Islet of Langerhans (tissue), 1 donor: ENCODE data around the gene BOC.

ENCODE experiments used
- FAIRE-seq: peaks from one replicate; lab custom pipeline; 2011; peaks lifted over from hg19 to GRCh38; lab: Jason Lieb, UNC

Gene BOC

DNA sequence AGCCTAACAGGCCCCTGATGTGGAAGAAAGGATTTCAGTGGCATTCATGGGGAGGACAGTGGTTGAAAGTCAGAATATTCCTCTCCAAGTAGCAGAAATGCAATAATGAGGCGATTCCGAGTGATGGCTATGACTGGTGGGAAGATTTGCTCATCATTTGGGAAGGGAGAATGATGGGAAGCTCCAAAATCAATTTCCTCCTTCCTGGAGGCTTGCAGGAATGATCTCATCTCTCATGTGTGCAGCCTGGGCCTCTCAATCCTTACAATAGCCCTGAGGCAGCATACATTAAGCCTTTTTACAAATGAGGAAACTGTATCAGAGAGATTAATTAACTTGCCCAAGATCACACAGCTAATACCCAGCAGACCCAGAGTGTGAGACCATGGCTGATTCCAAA, 58.7 kb downstream of the BOC start:
- FAIRE-seq = no peak

DNA sequence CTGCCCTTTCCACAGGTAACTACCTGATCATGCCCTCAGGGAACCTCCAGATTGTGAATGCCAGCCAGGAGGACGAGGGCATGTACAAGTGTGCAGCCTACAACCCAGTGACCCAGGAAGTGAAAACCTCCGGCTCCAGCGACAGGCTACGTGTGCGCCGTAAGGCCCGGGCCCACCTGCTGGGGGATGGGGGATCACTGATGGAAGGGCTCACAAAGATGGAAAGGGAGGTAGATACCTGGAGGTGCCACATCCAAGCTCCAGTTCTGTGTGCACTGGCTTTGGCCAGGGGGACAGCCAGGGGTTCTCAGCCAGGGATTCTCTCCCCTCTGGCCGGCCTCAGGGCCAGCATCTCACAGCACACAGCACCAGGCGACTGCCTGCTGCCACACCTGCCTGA, 59.4 kb downstream of the BOC start:
- FAIRE-seq = no peak

DNA sequence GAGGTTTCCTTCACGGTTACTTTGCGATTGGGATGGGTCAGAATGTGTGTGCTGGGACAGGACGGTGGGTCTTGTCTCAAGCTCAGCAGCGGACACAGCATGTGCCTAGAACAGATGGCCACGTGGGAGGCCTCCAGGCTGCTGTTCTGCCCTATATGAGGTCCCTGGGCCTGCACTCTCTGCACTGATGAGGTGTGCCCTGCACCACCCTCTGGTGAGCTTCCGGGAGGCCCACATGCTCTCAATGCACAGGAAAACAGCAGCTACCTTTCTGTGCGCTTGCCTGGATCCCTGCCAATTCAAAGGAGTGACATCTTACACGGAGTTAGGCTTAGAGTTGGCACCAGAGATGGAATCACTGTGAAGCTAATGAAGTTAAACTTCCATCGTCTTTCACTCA, 59.8 kb downstream of the BOC start:
- FAIRE-seq = no peak

DNA sequence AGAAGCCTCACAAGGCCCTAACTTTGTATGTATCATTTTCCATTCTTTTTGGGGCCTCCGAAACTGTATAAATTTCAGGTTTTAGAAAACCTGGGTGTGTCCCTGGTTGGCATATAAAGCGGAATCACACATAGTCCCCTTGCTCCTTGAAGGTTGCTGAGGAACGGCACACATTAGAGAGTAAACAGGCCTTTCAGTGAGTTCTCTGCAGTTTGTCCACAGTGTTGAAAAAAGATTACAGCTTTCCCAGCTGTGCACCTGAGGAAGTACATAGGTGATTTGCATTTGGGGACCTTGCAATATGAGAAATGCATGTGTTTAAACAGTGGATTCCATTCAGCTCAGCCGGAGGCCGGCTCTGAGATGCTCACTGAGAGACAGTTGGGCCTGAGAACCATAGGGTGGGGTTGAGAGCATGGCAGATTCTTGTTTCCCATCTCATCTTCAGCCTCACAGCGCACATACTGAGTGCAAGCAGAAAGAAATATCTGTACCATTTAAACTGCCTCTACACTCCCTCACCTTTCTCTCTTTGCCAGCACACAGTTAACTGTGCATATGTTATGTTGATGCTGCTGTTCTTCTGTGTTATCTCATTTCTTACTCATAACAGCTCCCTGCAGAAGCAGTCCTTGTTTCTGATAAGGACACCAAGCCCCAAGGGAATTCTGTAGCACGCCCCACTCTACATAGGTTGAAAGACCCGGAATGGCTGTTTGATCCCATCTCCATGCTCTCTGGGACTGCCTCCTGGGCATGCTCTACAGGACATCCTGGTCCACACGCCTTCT, 60.4 kb downstream of the BOC start:
- peak; percentile 98 for FAIRE-seq

DNA sequence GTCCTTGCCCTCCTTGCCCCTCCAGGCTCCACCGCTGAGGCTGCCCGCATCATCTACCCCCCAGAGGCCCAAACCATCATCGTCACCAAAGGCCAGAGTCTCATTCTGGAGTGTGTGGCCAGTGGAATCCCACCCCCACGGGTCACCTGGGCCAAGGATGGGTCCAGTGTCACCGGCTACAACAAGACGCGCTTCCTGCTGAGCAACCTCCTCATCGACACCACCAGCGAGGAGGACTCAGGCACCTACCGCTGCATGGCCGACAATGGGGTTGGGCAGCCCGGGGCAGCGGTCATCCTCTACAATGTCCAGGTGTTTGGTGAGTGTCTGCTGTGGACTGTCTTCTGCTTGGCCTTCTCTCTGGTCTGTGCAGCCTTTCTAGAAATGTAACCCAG, 61.0 kb downstream of the BOC start:
- FAIRE-seq = no peak

DNA sequence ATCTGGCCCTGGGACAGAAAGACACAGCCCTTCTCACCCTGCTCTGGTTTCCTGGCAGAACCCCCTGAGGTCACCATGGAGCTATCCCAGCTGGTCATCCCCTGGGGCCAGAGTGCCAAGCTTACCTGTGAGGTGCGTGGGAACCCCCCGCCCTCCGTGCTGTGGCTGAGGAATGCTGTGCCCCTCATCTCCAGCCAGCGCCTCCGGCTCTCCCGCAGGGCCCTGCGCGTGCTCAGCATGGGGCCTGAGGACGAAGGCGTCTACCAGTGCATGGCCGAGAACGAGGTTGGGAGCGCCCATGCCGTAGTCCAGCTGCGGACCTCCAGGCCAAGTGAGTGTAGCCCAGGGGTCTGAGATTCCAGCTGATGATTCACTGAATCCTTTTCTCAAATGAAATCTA, 61.7 kb downstream of the BOC start:
- no peak for FAIRE-seq

DNA sequence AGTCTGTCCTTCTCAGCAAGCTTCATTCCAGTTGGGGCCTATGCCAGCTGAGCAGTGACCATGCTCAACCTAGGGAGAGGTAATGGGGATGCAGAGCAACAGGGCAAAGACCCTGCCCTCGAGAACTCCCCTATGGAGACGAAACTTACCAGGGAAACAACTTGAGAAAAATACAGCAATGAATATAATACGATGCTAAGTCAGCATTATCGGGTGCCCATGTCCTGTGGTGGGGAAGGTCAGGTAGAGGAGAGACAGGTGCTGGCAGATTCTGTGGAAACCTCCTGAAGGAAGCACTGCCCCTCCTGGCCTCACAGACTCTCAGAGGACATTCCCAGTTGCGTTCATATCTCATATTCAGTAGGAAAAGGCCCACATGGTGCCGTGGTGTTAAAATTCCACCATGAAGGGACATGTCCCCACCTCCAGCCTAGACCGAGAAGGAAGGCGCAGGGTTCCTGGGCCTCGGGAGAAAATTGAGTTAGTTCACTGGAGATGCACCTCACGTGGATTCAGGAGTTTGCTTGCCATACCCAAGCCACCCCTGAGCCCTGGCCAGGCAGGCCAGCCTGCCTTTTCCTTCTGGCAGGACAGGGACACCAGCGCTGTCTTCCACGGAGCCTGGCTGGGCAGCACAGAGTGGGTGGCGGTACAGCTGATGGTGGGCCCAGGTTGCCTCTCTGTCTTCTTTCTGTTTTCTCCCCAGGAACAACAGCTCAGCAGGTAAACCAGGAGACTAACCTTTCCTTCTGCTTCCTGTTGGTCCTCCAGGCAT, 62.4 kb downstream of the BOC start:
- no peak for FAIRE-seq

DNA sequence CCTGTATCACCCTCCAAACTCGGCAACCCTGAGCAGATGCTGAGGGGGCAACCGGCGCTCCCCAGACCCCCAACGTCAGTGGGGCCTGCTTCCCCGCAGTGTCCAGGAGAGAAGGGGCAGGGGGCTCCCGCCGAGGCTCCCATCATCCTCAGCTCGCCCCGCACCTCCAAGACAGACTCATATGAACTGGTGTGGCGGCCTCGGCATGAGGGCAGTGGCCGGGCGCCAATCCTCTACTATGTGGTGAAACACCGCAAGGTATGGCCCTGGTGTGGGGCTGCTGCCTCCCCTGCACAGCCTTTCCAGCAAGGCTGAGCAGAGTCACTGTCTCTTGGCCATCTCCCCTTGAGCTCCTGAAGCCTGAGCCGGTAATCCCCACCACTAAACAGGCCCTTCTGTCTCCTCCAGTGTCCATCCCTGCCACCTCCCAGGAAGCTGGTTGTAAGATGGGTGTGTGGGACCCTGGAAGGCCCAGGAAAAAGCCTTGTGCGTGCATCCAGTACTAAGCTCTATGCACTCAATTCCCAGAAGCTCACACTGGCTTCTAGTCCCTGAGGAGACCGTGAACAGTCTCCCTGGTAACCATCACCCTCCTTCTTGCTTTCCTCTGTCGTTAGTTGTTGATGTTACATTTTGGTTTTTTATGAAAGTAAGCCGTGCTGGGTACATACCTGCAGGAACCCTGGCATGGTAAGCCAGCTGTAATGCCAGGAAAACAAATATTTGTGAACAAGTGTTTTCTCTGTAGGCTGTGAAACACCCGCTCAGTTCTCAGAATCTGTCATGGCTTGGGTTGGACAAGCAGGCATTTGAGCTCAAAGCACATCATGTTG, 63.3 kb downstream of the BOC start:
- FAIRE-seq = no peak

DNA sequence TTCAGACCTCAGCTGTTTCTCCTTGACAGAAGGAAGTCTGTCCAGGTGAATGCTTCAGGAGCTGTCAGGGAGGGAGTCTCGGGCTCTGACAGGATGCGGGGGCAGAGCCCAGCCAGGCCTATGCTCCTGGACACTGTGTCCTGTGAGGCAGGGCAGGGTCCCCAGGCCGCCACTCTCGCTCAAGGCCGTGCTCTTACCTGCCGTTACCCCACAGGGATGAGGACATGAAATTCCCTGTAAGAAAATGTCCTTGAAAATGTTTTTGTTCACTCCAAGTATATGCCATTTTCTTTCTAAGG, 63.9 kb downstream of the BOC start:
- FAIRE-seq = no peak

DNA sequence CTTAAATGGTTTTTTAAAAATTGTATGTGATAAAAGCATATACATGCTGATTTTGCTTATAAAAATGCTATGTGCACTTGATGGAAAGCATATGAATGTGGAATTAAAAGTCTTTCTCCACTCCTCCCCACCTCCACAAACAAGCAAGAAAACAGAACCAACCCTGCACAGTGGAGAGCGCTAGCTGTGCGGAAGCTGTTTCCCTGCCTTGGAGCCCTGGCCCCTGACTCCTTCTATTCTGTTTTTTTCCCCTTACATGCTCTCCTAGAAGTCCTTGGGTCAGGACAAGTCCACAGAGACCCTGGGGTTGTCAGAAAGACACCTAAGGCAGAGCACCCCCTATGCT, 64.2 kb downstream of the BOC start:
- FAIRE-seq = no peak

DNA sequence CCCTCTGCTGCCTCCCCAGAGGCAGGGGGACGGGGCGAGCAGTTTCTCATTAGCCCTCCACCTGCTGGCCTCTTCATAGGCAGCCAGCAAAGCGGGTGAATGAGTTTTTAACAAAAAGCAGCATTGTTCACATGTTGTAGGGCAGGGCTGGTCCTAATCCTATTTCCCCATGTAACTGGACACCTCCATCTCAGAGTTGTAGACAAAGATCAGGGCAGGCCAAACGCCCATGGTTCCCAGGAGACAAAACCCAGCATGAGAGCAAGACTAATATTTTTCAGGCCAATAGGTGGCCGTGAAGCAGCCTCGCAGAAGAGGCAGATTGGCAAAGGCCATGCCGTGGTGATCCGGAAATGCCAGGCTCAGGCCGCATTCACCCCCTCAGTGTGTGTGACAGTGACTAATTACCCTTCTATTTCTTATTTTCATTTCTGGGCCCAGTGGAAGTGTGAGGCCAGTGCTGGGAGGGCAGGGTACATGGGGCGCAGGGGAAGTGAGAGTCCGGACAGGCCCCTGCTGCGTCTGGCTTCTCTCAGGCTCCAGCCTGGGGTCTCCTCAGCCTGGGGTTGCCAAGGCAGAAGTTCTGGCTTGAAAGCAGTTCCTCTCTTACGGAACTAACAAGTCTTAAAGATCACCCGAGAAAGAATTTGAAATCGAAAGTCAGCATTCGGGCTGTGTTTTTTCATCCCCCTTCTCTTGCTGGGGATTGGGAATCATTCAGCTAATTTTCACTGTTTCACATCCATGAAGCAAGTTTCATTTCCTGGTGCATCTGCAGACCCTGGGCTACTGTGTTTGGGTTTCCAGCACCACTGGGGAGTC, 64.8 kb downstream of the BOC start:
- no peak for FAIRE-seq

DNA sequence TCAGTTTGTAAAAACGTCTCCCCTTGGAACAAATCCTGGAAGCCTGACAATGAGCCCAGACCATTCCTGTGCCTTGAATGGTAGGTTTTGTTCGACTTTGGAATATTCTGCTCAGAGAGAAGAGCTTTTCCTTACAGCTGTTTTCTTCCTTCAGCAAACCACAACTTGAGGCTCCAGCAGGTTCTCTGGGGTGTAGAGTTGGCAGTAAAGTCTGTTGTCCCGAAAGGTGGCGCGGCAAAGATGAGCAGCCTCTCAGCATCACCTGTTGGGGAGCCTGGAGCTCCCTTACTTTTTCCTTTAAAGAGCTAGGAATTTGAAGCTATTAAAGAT, 65.4 kb downstream of the BOC start:
- no peak for FAIRE-seq

DNA sequence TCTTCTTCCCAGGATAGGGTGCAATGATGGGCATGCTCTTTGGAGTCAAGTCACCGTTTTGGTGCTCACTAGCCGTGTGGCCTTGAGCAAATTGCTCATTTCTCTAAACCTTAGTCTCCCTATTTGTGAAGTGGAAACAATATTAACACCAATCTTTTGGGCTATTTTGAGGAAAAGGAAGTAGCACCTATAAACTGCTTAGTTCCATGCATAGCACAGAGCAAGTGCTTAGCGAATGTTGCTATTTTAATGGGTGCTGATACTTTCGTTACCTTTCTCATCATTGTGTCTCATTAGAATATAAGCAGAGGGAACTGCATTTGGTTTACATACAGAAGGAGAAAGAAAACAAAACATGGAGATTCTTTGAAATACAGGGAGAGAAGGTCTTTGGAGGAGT, 66.1 kb downstream of the BOC start:
- no peak for FAIRE-seq

DNA sequence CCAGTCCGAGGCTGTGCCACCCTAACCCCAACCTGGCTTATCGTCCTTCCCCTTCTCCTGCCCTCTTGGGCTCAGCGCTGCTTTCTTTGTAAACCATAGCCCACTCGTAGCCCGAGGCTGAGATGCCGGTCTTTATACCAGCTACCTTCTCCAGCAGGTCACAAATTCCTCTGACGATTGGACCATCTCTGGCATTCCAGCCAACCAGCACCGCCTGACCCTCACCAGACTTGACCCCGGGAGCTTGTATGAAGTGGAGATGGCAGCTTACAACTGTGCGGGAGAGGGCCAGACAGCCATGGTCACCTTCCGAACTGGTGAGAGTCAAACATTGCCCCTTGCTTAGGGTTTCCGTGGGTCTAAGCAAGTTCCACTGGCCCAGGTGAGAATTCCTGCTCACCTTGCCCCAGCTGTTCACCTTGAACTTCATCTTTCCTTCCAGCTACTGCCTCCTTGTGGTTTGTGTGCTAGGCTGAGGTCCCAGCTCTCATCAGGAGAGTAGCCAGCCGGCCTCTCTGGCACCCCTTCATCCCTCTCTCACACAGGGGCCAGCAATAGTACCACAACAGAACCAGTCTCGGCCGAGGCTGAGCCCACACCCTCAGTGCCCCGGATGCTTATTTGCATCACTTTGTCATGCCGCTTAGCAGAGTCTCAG, 66.7 kb downstream of the BOC start:
- no peak for FAIRE-seq

DNA sequence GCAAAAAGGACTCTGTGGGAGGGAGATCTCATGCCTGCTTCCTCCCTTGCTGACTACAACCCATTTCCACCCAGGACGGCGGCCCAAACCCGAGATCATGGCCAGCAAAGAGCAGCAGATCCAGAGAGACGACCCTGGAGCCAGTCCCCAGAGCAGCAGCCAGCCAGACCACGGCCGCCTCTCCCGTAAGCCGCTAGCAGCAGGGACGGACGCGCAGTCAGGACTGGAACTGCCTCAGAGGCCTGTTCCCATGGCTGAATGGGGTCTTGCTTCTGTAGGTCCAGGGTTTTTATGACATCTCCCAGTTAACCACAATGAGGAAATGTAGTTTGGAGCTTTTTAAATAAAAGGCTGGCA, 67.2 kb downstream of the BOC start:
- no peak for FAIRE-seq

DNA sequence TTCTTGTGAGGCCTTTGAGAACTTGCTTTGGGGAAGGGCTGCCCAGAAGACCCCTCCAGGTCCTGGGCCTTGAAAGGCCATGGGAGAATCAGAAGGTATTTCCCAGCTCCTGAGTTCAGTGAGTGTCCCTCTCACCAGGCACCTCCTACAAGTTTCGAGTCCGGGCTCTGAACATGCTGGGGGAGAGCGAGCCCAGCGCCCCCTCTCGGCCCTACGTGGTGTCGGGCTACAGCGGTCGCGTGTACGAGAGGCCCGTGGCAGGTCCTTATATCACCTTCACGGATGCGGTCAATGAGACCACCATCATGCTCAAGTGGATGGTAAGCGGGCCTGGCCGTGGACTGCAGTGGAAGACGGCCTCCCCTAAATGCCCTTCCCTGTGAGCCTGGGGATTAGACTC, 68.3 kb downstream of the BOC start:
- no peak for FAIRE-seq

DNA sequence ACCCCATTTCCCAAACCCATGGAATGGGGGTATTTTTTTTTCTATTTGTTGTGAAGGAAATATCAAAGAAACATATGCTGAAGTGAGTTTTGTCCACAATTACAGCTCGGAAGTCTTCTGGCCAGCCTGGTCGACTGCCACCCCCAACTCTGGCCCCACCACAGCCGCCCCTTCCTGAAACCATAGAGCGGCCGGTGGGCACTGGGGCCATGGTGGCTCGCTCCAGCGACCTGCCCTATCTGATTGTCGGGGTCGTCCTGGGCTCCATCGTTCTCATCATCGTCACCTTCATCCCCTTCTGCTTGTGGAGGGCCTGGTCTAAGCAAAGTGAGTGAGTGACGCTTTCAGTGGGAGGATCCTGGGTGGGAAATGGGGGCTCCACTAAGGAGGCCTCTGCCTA, 71.9 kb downstream of the BOC start:
- FAIRE-seq = no peak

DNA sequence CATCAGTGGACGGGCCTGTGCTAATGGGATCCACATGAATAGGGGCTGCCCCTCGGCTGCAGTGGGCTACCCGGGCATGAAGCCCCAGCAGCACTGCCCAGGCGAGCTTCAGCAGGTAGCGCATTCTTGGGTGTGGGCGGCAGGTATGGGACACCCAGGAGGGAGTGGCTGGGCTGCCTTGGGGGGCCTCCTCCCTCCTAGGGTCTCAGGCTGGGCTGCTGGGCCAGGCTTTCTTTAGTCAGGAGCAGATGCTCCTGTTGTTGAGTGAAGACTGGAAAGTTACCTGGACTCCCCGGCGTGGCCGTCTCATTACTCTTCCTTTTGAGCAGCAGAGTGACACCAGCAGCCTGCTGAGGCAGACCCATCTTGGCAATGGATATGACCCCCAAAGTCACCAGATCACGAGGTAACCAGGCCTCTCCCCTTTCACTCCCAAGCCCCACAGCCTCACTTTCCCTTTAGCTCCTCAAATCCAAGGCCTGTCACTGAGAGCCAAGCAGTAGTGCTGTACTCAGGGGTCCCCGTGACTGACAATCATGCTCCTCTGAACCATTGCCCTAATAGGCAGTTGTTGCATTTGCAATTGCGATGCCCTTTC, 73.2 kb downstream of the BOC start:
- no peak for FAIRE-seq

DNA sequence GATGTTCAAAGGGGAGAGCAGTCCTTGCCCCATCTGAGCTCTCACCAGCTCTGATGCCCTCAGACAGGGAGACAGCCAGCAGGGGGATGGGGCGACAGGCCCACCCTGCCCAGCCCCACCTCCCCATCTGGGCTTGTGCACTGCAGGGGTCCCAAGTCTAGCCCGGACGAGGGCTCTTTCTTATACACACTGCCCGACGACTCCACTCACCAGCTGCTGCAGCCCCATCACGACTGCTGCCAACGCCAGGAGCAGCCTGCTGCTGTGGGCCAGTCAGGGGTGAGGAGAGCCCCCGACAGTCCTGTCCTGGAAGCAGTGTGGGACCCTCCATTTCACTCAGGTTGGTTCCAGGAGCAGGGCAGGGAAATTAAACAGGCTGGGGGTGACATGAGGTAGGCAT, 73.9 kb downstream of the BOC start:
- no peak for FAIRE-seq

DNA sequence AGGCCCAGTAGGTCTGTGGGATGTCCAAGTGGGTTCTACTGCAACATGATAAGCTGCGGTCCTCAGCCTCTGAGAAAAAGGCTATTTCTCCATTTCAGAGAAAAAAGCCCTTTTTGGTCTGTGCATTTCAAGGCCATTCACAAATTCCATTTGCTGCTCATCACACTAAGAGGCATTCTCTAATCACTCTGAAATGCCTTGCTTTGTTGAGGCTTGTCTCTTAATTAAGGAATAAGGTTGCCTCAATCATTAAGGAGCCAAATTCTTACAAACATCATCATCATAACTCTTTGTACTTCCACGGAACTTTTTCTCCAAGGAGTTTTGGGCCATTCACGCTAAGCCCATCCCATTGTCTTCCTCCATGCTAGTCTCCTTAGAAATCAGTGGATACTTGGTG, 74.4 kb downstream of the BOC start:
- no peak for FAIRE-seq

DNA sequence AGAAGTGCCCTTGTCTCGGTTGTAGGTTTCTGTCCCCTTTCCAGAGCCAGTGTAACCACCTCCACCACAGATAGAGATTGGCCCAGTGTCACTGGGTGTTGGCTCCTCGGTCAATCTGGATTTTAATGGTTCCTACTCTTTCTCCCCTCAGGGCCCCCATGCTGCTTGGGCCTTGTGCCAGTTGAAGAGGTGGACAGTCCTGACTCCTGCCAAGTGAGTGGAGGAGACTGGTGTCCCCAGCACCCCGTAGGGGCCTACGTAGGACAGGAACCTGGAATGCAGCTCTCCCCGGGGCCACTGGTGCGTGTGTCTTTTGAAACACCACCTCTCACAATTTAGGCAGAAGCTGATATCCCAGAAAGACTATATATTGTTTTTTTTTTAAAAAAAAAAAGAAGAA, 75.2 kb downstream of the BOC start:
- no peak for FAIRE-seq
